Gastrocnemius medialis (tissue), 4 donors: ENCODE measurements around the gene SPRY4. TPM values are rescaled to one million over a fixed set of nuclear protein-coding genes. Genes with fewer than 3 reads are reported as not detected.

Experiments used
- ATAC-seq, 2 donors: fragments of 150-250 bp; one replicate each; pipeline ENCODE4 v1.9.1; 2016
- DNase-seq, 2 donors: peaks; one replicate each; pipeline ENCODE4 v3.0.0-alpha.2; 2019
- H3K27ac ChIP-seq, 4 donors: fragments of 200-600 bp; sonication (generic); 1 replicate in 1 of 4; 2 replicates in 3 of 4; pipeline ENCODE4 v1.5.1; 2016 to 2018; ENCODE audit warnings: mild to moderate bottlenecking in 2 of 4, moderate library complexity in 1 of 4
- H3K27me3 ChIP-seq, 3 donors: fragments of 200-600 bp; sonication (generic) in 2 of 3; 1 replicate in 1 of 3; 2 replicates in 2 of 3; pipeline versions ENCODE4 v1.5.1 to v1.6.0; 2016 to 2019; ENCODE audit warnings: mild to moderate bottlenecking in 1 of 3, moderate library complexity in 1 of 3
- H3K36me3 ChIP-seq, 2 donors: fragments of 200-600 bp; sonication (generic) in 1 of 2; one replicate each; pipeline ENCODE4 v1.5.1; 2017 to 2018
- H3K4me1 ChIP-seq, 2 donors: fragments of 200-600 bp; sonication (generic) in 1 of 2; one replicate each; pipeline ENCODE4 v1.5.1; 2016 to 2017; ENCODE audit warnings: mild to moderate bottlenecking in 2 of 2
- H3K4me3 ChIP-seq, 4 donors: fragments of 200-600 bp; sonication (generic) in 3 of 4; 1 replicate in 1 of 4; 2 replicates in 3 of 4; pipeline ENCODE4 v1.5.1; 2016 to 2019; ENCODE audit warnings: mild to moderate bottlenecking in 2 of 4
- H3K9me3 ChIP-seq, 3 donors: fragments of 200-600 bp; sonication (generic) in 2 of 3; 1 replicate in 1 of 3; 2 replicates in 2 of 3; pipeline ENCODE4 v1.5.1; 2016 to 2019
- CTCF ChIP-seq, 5 experiments: fragments of 450-650 bp in 3 of 5; fragments of 200-600 bp in 2 of 5; sonication (generic) in 2 of 5; IDR thresholded peaks in 4 of 5; conservative IDR thresholded peaks in 1 of 5; 1 replicate in 4 of 5; 2 replicates in 1 of 5; pipeline ENCODE4 v1.5.1; 2016 to 2019; ENCODE audit warnings: antibody characterized with exemption in 5 of 5, mild to moderate bottlenecking in 3 of 5, moderate library complexity in 3 of 5
- POLR2A ChIP-seq, 2 donors: fragments of 450-650 bp; IDR thresholded peaks; one replicate each; pipeline ENCODE4 v1.6.1; 2017; ENCODE audit warnings: antibody characterized with exemption in 2 of 2, mild to moderate bottlenecking in 2 of 2, moderate library complexity in 2 of 2
- in situ Hi-C, 4 donors: fragments of 200-750 bp; cut with MboI; loops; one replicate each; pipeline versions ENCODE4 v1.15.0 to v1.8.0; 2017; ENCODE audit warnings: low sequenced_read_pairs in 4 of 4
- intact Hi-C: fragments of 100-400 bp; cut with DNase I; formaldehyde crosslinking; loops from one replicate; pipeline ENCODE4 v1.15.1; 2023; ENCODE audit warnings: low total_unique reads
- total RNA-seq, 4 donors: library from RNA; depleted of rRNA; stranded (reverse); fragments of >200 nt; gene quantifications; one replicate each; pipeline versions ENCODE4 v1.1.0 to v1.2.3, GENCODE V29; 2016

SPRY4 gene
- total RNA-seq, 4 donors from 2014 or later: 4.3 to 6.9 (median 5.9) TPM

- Histone ChIP-seq H3K27ac (no peak overlapping the region), H3K4me1 (peaks cover 0 to 3% of the 10 kb centered on the region in 2 donors), H3K4me3 (no peak overlapping the region), H3K36me3 (no peaks in the 10 kb centered on the region), H3K9me3 (no peaks in the 10 kb centered on the region), H3K27me3 (no peaks in the 10 kb centered on the region)
- TF ChIP-seq CTCF (IDR thresholded peaks at IDR 0.05 in 4 of 5, conservative IDR thresholded peaks at IDR 0.05 in 1 of 5): no peak
- no peak for TF ChIP-seq POLR2A (IDR thresholded peaks at IDR 0.05)
- no peak for DNase-seq
- ATAC-seq: no peak
- in situ Hi-C loops (no loop called here), intact Hi-C loops (no loop called here)
Observed at GRCh38 chr5:142295084-142295758, 29.6 kb downstream of the SPRY4 start.

GRCh38 chr5:142293486-142293885 lies 31.3 kb downstream of the SPRY4 start:
- intact Hi-C loops: no loop called here
- peaks cover 0 to 3% of the 10 kb centered on the region in 2 donors for H3K4me1 ChIP-seq
- ATAC-seq: no peak

GRCh38 chr5:142292808-142293207 lies 32.0 kb downstream of the SPRY4 start:
- no peak overlapping the region for H3K4me3 ChIP-seq
- ATAC-seq (no peak), DNase-seq (no peak)
- in situ Hi-C loops: no loop called here
- no peak overlapping the region for H3K27ac ChIP-seq
- TF ChIP-seq CTCF (IDR thresholded peaks at IDR 0.05 in 4 of 5, conservative IDR thresholded peaks at IDR 0.05 in 1 of 5) (no peak), POLR2A (IDR thresholded peaks at IDR 0.05) (no peak)
- H3K27me3 ChIP-seq: no peaks in the 10 kb centered on the region
- intact Hi-C loops: no loop called here
- H3K36me3 ChIP-seq: no peaks in the 10 kb centered on the region
- peaks cover 0 to 3% of the 10 kb centered on the region in 2 donors for H3K4me1 ChIP-seq
- H3K9me3 ChIP-seq: no peaks in the 10 kb centered on the region

More at GRCh38 chr5:142293486-142293885, 31.3 kb downstream of the SPRY4 start:
- Histone ChIP-seq H3K9me3 (no peaks in the 10 kb centered on the region), H3K4me3 (no peak overlapping the region), H3K36me3 (no peaks in the 10 kb centered on the region), H3K27ac (no peak overlapping the region), H3K27me3 (no peaks in the 10 kb centered on the region)
- in situ Hi-C loops: no loop called here
- TF ChIP-seq POLR2A (IDR thresholded peaks at IDR 0.05) (no peak), CTCF (IDR thresholded peaks at IDR 0.05 in 4 of 5, conservative IDR thresholded peaks at IDR 0.05 in 1 of 5) (no peak)
- no peak for DNase-seq

- ATAC-seq (no peak), DNase-seq (no peak)
- in situ Hi-C loops (no loop called here), intact Hi-C loops (no loop called here)
- TF ChIP-seq CTCF (IDR thresholded peaks at IDR 0.05 in 4 of 5, conservative IDR thresholded peaks at IDR 0.05 in 1 of 5) (no peak), POLR2A (IDR thresholded peaks at IDR 0.05) (no peak)
- no peaks in the 10 kb centered on the region for H3K9me3 ChIP-seq
- H3K36me3 ChIP-seq: no peaks in the 10 kb centered on the region
- H3K27ac ChIP-seq: no peak overlapping the region
- peaks cover 0 to 6% of the 10 kb centered on the region in 2 donors for H3K4me1 ChIP-seq
- no peaks in the 10 kb centered on the region for H3K27me3 ChIP-seq
- no peak overlapping the region for H3K4me3 ChIP-seq
Observed at GRCh38 chr5:142292249-142292648, 32.6 kb downstream of the SPRY4 start.
